ENCODE data around the gene OTOG. TPM values are rescaled to one million over a fixed set of nuclear protein-coding genes. Genes with fewer than 3 reads are reported as not detected.

OTOG gene
- total RNA-seq, 1 experiment from 2014 or later = 0.35 TPM

DNA sequence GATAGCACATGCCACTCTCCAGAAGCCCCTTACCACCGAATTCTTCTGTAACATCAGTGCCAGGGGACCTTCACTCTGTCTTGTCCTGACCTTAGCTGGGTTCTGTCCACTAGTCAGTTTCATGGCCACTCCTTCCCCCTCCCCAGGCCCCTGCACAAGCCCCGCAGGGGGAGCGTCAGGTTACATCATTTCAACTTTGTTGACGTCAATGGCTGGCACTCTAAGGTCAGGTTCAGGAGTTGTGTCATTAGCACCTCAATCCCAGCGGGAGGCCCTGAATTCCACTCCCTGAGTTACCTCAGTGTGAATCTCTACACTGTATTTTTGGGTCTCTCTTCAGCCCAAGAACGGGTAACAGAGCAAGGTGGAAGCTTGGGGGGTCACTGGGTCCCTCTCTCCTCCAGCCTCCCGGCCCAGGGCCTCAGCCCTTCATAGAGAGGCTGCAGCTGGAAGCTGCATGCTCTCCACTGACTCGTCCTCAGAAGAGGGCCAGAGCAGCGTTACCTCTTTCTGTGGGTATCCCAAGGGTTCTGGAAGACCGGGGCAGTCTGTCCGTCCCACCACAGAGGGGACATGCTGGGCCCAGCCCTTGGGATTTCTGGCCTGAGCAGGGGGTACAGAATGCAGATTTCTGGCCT lies 13.2 kb upstream of the OTOG start:
- Histone ChIP-seq H3K56ac (ENCODE audit: insufficient read length, low read depth, low read length) (no peak overlapping the region), H2BK12ac (ENCODE audit: insufficient read length, low read depth, low read length) (no peak overlapping the region), H2BK15ac (ENCODE audit: low read depth, low read length) (no peak overlapping the region), H3K14ac (ENCODE audit: insufficient read depth, low read length) (no peak overlapping the region; the same call in 1 of the 2 replicates), H3T11ph (ENCODE audit: low read length) (no peak overlapping the region), H2AK5ac (ENCODE audit: insufficient read length, low read length) (no peak overlapping the region), H3K4me1 (ENCODE audit: insufficient read depth, low read length) (no peaks in the 10 kb centered on the region), H3K4ac (ENCODE audit: low read depth, low read length) (no peak overlapping the region), H2BK120ac (ENCODE audit: low read depth, low read length, poor library complexity, severe bottlenecking) (no peak overlapping the region), H3K18ac (ENCODE audit: insufficient read length, low read depth, low read length) (no peak overlapping the region), H3K79me1 (ENCODE audit: insufficient read depth, low read depth, low read length, poor library complexity, severe bottlenecking) (no peaks in the 10 kb centered on the region), H4K20me1 (ENCODE audit: control insufficient read depth, insufficient read depth, insufficient read length) (no peaks in the 10 kb centered on the region), H3K79me2 (ENCODE audit: insufficient read depth, low read length) (no peaks in the 10 kb centered on the region), H4K5ac (ENCODE audit: insufficient read length, low read depth, low read length) (no peak overlapping the region), H3K23me2 (ENCODE audit: insufficient read length, low read depth, low read length, poor library complexity, severe bottlenecking) (no peaks in the 10 kb centered on the region), H3K23ac (ENCODE audit: insufficient read length, low read depth, low read length) (no peak overlapping the region), H3K27me3 (ENCODE audit: insufficient read depth, low read length) (no peaks in the 10 kb centered on the region), H3K27ac (ENCODE audit: insufficient read length, low read depth, low read length) (no peak overlapping the region), H2AFZ (ENCODE audit: low read length) (no peak overlapping the region), H4K91ac (ENCODE audit: insufficient read length, low read depth, low read length) (no peak overlapping the region), H3K4me2 (ENCODE audit: insufficient read depth, insufficient read length, low read length) (no peak overlapping the region), H4K8ac (replicated peaks; ENCODE audit: insufficient read length, low read depth, low read length) (no peak overlapping the region), H3K9ac (ENCODE audit: extremely low read depth, insufficient read length, low read length) (no peak overlapping the region), H2BK5ac (ENCODE audit: insufficient read length, low read length) (no peak overlapping the region), H2BK20ac (ENCODE audit: low read depth, low read length, poor library complexity, severe bottlenecking) (no peak overlapping the region), H3K9me3 (ENCODE audit: control insufficient read depth, low read depth, low read length) (no peaks in the 10 kb centered on the region)
- no peak for DNase-seq
- TF ChIP-seq, protein P1, sequence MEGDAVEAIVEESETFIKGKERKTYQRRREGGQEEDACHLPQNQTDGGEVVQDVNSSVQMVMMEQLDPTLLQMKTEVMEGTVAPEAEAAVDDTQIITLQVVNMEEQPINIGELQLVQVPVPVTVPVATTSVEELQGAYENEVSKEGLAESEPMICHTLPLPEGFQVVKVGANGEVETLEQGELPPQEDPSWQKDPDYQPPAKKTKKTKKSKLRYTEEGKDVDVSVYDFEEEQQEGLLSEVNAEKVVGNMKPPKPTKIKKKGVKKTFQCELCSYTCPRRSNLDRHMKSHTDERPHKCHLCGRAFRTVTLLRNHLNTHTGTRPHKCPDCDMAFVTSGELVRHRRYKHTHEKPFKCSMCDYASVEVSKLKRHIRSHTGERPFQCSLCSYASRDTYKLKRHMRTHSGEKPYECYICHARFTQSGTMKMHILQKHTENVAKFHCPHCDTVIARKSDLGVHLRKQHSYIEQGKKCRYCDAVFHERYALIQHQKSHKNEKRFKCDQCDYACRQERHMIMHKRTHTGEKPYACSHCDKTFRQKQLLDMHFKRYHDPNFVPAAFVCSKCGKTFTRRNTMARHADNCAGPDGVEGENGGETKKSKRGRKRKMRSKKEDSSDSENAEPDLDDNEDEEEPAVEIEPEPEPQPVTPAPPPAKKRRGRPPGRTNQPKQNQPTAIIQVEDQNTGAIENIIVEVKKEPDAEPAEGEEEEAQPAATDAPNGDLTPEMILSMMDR (conservative IDR thresholded peaks at IDR 0.05) = no peak
- peaks cover 7 to 33% of the 10 kb centered on the region in 2 experiments for H3K4me1 Mint-ChIP-seq
- no peak overlapping the region; a peak in 1 of 7 replicates for H3K27ac Mint-ChIP-seq
- H3K4me3 Mint-ChIP-seq = no peak overlapping the region
- H3K27me3 Mint-ChIP-seq (ENCODE audit: low read depth) = peaks cover 8% of the 10 kb centered on the region; the same call in 1 of the 2 replicates
- no peaks in the 10 kb centered on the region for H3K36me3 Mint-ChIP-seq (ENCODE audit: insufficient read depth in 1 of 3, low read depth in 3 of 3)
- H3K9me3 Mint-ChIP-seq = no peaks in the 10 kb centered on the region
- WGBS (ENCODE audit: extremely low coverage, insufficient read length, low lambda C conversion rate) = no CpG with 5 or more reads among the region's 11 CpGs
